DMS79 (cell line): Measurements from ENCODE around the gene IFT43.
A peak's percentile ranks its signal among the peaks of the same experiment; 100 is the strongest.

Experiments used
- DNase-seq: peaks from one replicate; lab custom pipeline; 2025; lab: John Stamatoyannopoulos, UW

IFT43 gene

GRCh38 chr14:76015191-76015590 is 29.6 kb downstream of the IFT43 start:
- DNase-seq = no peak

GRCh38 chr14:76015668-76016067 is 30.1 kb downstream of the IFT43 start:
- DNase-seq = no peak

DNA sequence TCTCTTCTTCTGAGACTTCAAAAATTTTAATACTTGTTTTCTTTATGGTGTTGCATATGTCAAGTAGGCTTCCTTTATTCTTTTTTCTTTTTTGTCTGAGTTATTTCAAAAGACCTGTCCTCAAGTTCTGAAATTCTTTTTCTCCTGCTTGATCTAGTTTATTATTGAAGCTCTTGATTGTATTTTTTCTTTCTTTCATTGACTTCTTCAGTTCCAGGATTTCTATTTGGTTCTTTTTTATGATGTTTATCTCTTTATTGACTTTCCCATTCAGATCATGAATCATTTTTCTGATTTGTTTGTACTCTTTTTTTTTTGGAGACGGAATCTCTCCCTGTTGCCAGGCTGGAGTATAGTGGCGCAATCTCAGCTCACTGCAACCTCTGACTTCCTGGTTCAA is 34.1 kb downstream of the IFT43 start:
- no peak for DNase-seq

- no peak for DNase-seq
Observed at GRCh38 chr14:76022991-76023390, 37.4 kb downstream of the IFT43 start.

DNA sequence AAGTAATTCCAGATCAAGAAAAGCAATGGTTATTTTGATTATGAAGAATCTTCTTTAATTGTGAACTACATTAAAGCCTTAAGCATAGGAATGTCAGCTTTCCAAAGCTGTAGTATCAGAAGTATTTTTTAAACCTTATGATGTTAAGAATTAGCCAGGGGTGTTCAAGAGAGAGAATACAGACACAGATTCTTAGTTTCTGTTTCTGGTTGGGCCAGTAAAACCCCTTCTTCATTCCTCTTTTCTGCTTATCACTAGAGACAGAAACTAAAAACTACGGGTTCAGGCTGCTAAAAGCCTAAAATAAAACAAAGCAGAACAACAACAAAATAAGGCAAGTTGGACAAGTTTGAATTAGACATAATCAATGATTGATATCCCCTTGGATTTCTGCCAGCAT is 38.2 kb downstream of the IFT43 start:
- no peak for DNase-seq

GRCh38 chr14:76024211-76024907 is 38.8 kb downstream of the IFT43 start:
- DNase-seq = no peak

DNA sequence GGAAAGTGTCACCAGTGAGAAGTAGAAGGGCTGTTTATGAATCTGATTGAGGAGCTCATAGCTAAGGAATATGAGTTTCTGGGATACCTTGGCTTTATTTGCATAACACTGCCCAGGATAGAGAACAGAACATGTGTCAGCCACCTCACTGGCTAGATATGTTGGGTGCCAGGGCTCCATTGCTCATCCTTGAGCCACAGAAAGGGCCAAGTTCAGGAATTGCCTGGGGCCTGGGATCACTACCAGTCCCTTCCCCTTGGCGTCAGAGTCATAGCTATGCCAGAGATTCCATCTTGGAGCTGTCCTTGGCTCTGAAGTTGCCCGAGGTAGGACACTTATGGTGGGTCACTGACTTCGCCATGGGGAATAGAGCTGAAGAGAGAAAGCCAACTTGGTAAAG is 49.0 kb downstream of the IFT43 start:
- no peak for DNase-seq

GRCh38 chr14:76040704-76041103 is 55.1 kb downstream of the IFT43 start:
- DNase-seq = no peak

GRCh38 chr14:76045773-76046172 is 60.2 kb downstream of the IFT43 start:
- no peak for DNase-seq

GRCh38 chr14:76050250-76050649 is 64.7 kb downstream of the IFT43 start:
- DNase-seq = no peak

GRCh38 chr14:76050797-76051392 is 65.3 kb downstream of the IFT43 start:
- DNase-seq = peak; percentile 12

GRCh38 chr14:76051717-76052465 is 66.3 kb downstream of the IFT43 start:
- no peak for DNase-seq

- DNase-seq = no peak
Observed at GRCh38 chr14:76053572-76054355, 68.2 kb downstream of the IFT43 start.

DNA sequence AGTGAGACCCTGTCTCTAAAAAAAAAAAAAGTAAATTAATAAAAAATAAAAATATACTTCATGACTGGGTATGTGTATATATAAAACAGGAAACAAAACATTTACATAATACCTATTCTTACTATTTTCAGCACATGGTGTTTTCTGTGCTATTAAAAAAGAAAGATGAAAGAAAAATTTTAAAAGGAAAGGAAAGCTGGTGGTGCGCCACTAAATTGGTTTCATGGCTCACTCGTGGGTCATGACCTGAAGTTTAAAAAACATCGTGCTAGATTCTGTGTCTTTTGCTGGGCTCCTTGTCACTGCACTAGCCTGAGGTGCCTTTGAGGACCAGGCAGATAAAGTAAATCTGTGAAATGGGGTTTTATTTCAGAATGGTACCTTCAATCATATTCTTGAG is 69.8 kb downstream of the IFT43 start:
- no peak for DNase-seq

DNA sequence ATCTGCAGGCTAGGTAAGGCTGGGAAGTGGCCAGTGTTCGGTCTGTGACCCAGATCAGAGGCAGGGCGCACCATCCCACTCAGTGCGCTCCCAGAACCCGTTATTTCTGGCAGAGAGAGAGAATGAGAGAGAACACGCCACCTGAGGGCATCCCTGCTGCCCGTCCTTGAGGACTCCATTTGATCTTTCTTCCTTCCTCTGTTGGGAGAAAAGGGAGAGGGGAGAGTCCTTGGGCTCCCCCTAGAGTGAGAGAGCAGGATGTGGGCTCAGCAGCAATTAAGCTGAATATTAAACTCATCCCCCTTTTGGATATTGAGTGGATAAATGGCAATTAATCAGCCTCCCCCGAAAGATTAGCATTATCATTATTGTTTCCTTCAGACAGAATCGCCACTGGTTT is 70.6 kb downstream of the IFT43 start:
- no peak for DNase-seq

DNA sequence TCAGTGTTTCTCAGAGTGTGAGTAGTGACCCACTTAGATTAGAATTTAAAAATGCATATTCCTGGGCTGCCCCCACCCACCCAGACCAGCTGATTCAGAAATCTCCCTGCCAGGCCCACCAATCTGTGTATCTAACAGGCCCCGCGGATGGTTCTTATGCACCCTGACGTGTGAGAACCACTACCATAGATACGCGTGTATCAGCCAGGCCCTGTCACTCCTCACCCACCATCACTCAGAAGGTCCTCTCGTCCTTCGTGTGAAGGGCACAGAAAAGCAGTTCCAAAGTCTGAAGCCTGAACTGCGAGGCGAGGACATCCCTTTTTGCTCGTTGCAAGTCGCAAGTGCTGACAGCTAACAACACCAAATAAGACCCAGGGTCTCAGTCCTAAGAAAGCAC is 72.4 kb downstream of the IFT43 start:
- no peak for DNase-seq

DNA sequence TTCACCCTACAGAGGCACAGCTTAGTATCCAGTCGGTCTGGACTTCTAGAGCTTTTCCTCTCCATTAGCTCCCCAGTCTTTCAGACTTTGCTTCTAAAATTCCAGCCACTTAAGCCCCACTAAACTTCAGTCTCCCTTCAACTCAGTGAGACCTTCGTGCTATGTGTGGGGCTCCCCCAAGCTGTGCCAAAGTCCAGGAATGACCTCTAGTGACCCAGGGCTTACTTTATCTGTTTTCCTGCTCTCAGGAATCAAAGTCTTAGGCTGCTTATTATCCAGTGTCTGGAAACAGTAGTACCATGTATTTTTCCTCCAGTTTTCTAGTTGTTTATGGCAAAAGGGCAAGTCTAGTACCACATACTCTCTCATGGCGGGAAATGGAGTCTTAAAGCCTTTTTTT is 77.8 kb downstream of the IFT43 start:
- DNase-seq = no peak

DNA sequence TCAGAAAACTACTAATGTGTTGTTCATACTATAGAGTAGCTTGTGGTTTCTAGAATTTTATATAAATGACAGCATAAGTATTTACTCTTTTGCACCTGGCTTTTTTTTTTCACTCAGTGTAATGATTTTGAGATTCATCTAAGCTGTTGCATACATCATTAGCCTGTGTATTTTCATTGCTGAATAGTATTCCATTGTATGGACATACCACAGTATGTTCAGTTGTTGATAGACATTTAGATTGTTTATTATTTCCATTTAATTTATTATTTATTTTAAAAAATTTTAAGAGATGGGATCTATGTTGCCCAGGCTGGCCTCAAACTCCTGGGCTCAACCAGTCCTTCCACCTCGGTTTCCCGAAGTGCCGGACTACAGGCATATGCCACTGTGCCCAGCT is 80.0 kb downstream of the IFT43 start:
- no peak for DNase-seq

GRCh38 chr14:76067536-76067935 is 82.0 kb downstream of the IFT43 start:
- DNase-seq = no peak

DNA sequence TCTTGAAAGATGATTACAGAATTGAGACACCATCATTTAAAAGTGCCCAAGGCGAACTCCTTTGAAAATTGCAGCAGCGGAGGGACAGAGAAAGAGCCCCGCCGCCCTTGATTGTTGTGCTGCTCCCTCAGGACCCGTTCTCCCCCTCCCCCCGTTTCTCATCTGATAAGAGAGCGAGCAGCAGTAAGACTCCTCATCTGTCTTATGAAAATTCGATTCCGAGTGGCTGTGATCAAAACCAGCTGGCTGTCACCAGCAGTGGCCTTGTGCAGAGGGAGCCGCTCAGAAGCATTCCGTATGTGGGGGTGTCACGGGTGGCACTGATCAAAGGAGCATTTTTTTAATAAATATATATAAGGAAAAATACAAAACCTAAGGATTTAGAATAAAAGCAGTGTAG is 88.2 kb downstream of the IFT43 start:
- no peak for DNase-seq

- DNase-seq = no peak
Observed at GRCh38 chr14:76077340-76077739, 91.8 kb downstream of the IFT43 start.

- DNase-seq = no peak
Observed at GRCh38 chr14:76078501-76078900, 92.9 kb downstream of the IFT43 start.

GRCh38 chr14:76080025-76080424 is 94.5 kb downstream of the IFT43 start:
- DNase-seq = no peak
